Fibroblast of skin of back (primary cell): ENCODE results near the gene KIF26B.
"Not testable (repeated sequence)": the region's sequence is repeated elsewhere in the genome, so short reads cannot be mapped to it uniquely, and the experiment has no call there.

Source experiments
- DNase-seq: peaks from one replicate; pipeline ENCODE4 v3.0.0-alpha.2; 2013

KIF26B gene

GRCh38 chr1:245663373-245663772, 508.6 kb downstream of the KIF26B start:
- DNase-seq = no peak

- DNase-seq = no peak
These were observed 509.1 kb downstream of the KIF26B start for GRCh38 chr1:245663841-245664240.

- no peak for DNase-seq
These were observed 511.6 kb downstream of the KIF26B start for GRCh38 chr1:245666412-245666811.

- no peak for DNase-seq
These were observed 516.6 kb downstream of the KIF26B start for GRCh38 chr1:245671349-245671748.

GRCh38 chr1:245671966-245672767, 517.4 kb downstream of the KIF26B start:
- DNase-seq = no peak

- DNase-seq = not testable (repeated sequence)
These were observed 518.3 kb downstream of the KIF26B start for GRCh38 chr1:245672836-245673656.

GRCh38 chr1:245673881-245674414, 519.2 kb downstream of the KIF26B start:
- peak; percentile 20 for DNase-seq

- DNase-seq = peak; percentile 79
These were observed 522.9 kb downstream of the KIF26B start for GRCh38 chr1:245677461-245678240.

- no peak for DNase-seq
These were observed 524.2 kb downstream of the KIF26B start for GRCh38 chr1:245678860-245679411.

- no peak for DNase-seq
These were observed 525.3 kb downstream of the KIF26B start for GRCh38 chr1:245679821-245680780.

- peak; percentile 55 for DNase-seq
These were observed 528.1 kb downstream of the KIF26B start for GRCh38 chr1:245682638-245683628.

- no peak for DNase-seq
These were observed 528.9 kb downstream of the KIF26B start for GRCh38 chr1:245683676-245684075.

- DNase-seq = no peak
These were observed 529.4 kb downstream of the KIF26B start for GRCh38 chr1:245684166-245684565.

GRCh38 chr1:245684571-245684970, 529.8 kb downstream of the KIF26B start:
- no peak for DNase-seq

- DNase-seq = no peak
These were observed 530.5 kb downstream of the KIF26B start for GRCh38 chr1:245685111-245685810.

- no peak for DNase-seq
These were observed 531.2 kb downstream of the KIF26B start for GRCh38 chr1:245686006-245686405.

GRCh38 chr1:245686446-245687030, 531.8 kb downstream of the KIF26B start:
- no peak for DNase-seq

GRCh38 chr1:245687152-245687635, 532.4 kb downstream of the KIF26B start:
- DNase-seq = no peak
